ENCODE data around the gene MTHFD1L. TPM values are rescaled to one million over a fixed set of nuclear protein-coding genes. Genes with fewer than 3 reads are reported as not detected.

MTHFD1L gene
- polyA plus RNA-seq, 3 donors = 0.25 to 1.3 (median 0.39) TPM

- H3K9me3 Mint-ChIP-seq = peaks cover 0 to 7% (median 0%) of the 10 kb centered on the region in 7 donors
- H3K27me3 ChIP-seq (ENCODE audit: control insufficient read depth in 2 of 2, insufficient read depth in 2 of 2, low read length in 2 of 2) = no peaks in the 10 kb centered on the region
- 97% methylated on average over 5 of the region's 5 CpGs for WGBS (ENCODE audit: insufficient coverage)
- H3K4me1 ChIP-seq (ENCODE audit: control insufficient read depth in 1 of 2, insufficient read depth in 2 of 2, low read length in 2 of 2) = peaks cover 28 to 29% of the 10 kb centered on the region in 2 donors
- intact Hi-C loops (cut with micrococcal nuclease) = no loop called here
- H3K4me3 Mint-ChIP-seq = no peak overlapping the region
- H3K27ac ChIP-seq (ENCODE audit: low read depth in 1 of 2, low read length in 2 of 2) = no peak overlapping the region
- peaks cover 40% of the 10 kb centered on the region for H3K4me1 Mint-ChIP-seq
- H3K9ac ChIP-seq (ENCODE audit: insufficient read depth, low read length, poor library complexity, severe bottlenecking) = no peak overlapping the region
- no peaks in the 10 kb centered on the region for H3K79me2 ChIP-seq (ENCODE audit: insufficient read depth, low read length)
- no peaks in the 10 kb centered on the region for H3K36me3 ChIP-seq (replicated peaks in 1 of 2; ENCODE audit: control insufficient read depth in 1 of 2, insufficient read depth in 2 of 2, low read length in 2 of 2)
- H3K4me3 ChIP-seq (replicated peaks in 1 of 3; ENCODE audit: low read depth in 2 of 3, low read length in 3 of 3) = no peak overlapping the region
- no peak overlapping the region for H3K4me2 ChIP-seq (replicated peaks; ENCODE audit: extremely low read depth, low read length, poor library complexity, severe bottlenecking)
- no peak overlapping the region for H2AFZ ChIP-seq (ENCODE audit: insufficient read depth, low read depth, low read length, poor library complexity, severe bottlenecking)
- H3K27me3 Mint-ChIP-seq (ENCODE audit: low read depth in 3 of 3) = peaks cover 0 to 3% (median 2%) of the 10 kb centered on the region in 3 donors
- TF ChIP-seq CTCF (IDR thresholded peaks at IDR 0.05) = no peak
- H4K20me1 ChIP-seq (ENCODE audit: insufficient read depth, low read length) = no peaks in the 10 kb centered on the region
- peaks cover 0 to 5% of the 10 kb centered on the region in 2 donors for H3K9me3 ChIP-seq (replicated peaks in 1 of 2; ENCODE audit: control insufficient read depth in 1 of 2, insufficient read depth in 1 of 2, low read length in 2 of 2)
- H3K27ac Mint-ChIP-seq = no peak overlapping the region
- no peak for DNase-seq
- no peaks in the 10 kb centered on the region for H3K36me3 Mint-ChIP-seq
These were observed 136.0 kb downstream of the MTHFD1L start for GRCh38 chr6:151001387-151002056.

DNA sequence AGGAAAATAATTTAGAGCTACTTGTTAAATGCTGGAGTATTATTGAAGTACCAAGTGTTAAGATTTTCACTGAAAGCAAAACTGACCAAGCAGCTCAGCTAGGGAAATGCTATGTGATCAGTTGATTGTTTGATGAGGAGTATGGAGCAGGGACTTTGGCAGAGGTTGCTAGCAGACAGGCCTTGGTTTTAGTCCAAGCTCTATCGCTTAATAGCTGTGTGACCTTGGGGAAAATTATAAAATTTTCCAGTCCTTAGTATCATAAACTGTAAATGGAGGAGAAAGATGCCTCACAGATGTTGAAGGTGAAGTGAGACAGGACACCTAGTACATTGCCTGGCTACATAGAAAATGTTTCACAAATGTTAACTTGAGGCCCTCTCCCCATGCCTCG is 136.6 kb downstream of the MTHFD1L start:
- no peak for DNase-seq
- Histone ChIP-seq H3K9me3 (replicated peaks in 1 of 2; ENCODE audit: control insufficient read depth in 1 of 2, insufficient read depth in 1 of 2, low read length in 2 of 2) (peaks cover 0 to 5% of the 10 kb centered on the region in 2 donors), H3K9ac (ENCODE audit: insufficient read depth, low read length, poor library complexity, severe bottlenecking) (no peak overlapping the region), H3K27me3 (ENCODE audit: control insufficient read depth in 2 of 2, insufficient read depth in 2 of 2, low read length in 2 of 2) (no peaks in the 10 kb centered on the region), H2AFZ (ENCODE audit: insufficient read depth, low read depth, low read length, poor library complexity, severe bottlenecking) (no peak overlapping the region), H4K20me1 (ENCODE audit: insufficient read depth, low read length) (no peaks in the 10 kb centered on the region), H3K27ac (ENCODE audit: low read depth in 1 of 2, low read length in 2 of 2) (no peak overlapping the region), H3K4me2 (replicated peaks; ENCODE audit: extremely low read depth, low read length, poor library complexity, severe bottlenecking) (no peak overlapping the region), H3K36me3 (replicated peaks in 1 of 2; ENCODE audit: control insufficient read depth in 1 of 2, insufficient read depth in 2 of 2, low read length in 2 of 2) (no peaks in the 10 kb centered on the region), H3K79me2 (ENCODE audit: insufficient read depth, low read length) (no peaks in the 10 kb centered on the region), H3K4me3 (replicated peaks in 1 of 3; ENCODE audit: low read depth in 2 of 3, low read length in 3 of 3) (no peak overlapping the region), H3K4me1 (ENCODE audit: control insufficient read depth in 1 of 2, insufficient read depth in 2 of 2, low read length in 2 of 2) (peaks cover 33 to 34% of the 10 kb centered on the region in 2 donors)
- Mint-ChIP-seq H3K36me3 (no peaks in the 10 kb centered on the region), H3K27ac (peak overlapping the region in 1 of 7 donors; percentile 45), H3K27me3 (ENCODE audit: low read depth in 3 of 3) (peaks cover 0 to 3% (median 2%) of the 10 kb centered on the region in 3 donors), H3K4me1 (peaks cover 45% of the 10 kb centered on the region), H3K9me3 (peaks cover 0 to 7% (median 0%) of the 10 kb centered on the region in 7 donors), H3K4me3 (no peak overlapping the region)
- no peak for TF ChIP-seq CTCF (IDR thresholded peaks at IDR 0.05)
- intact Hi-C loops (cut with micrococcal nuclease) = no loop called here
- WGBS (ENCODE audit: insufficient coverage) = 100% methylated on average over 1 of the region's 2 CpGs

Data from CD14-positive monocyte (primary cell).